Heart left ventricle (tissue), 16 donors: ENCODE data around the gene AHR. TPM values are rescaled to one million over a fixed set of nuclear protein-coding genes. Genes with fewer than 3 reads are reported as not detected.

Experiments
- ATAC-seq, 4 donors: fragments of 200-7000 bp; cut with Tn5 transposase; one replicate each; pipeline ENCODE4 v1.9.1; 2020 to 2022; ENCODE audit warnings: moderate library complexity in 4 of 4, mild to moderate bottlenecking in 3 of 4, moderate number of reproducible peaks in 1 of 4
- DNase-seq, 5 donors: peaks; one replicate each; pipeline ENCODE4 v3.0.0-alpha.2; 2020
- H3K27ac ChIP-seq, 12 donors: fragments of 200-600 bp; sonication (generic) in 4 of 12; one replicate each; pipeline versions ENCODE4 v1.5.0 to v1.8.0; 2016 to 2022; ENCODE audit warnings: mild to moderate bottlenecking in 2 of 12
- H3K27me3 ChIP-seq, 9 donors: fragments of 200-600 bp; sonication (generic) in 2 of 9; one replicate each; pipeline versions ENCODE4 v1.5.1 to v1.8.0; 2016 to 2022; ENCODE audit warnings: mild to moderate bottlenecking in 3 of 9
- H3K36me3 ChIP-seq, 9 donors: fragments of 200-600 bp; sonication (generic) in 2 of 9; one replicate each; pipeline versions ENCODE4 v1.5.0 to v1.8.0; 2018 to 2022; ENCODE audit warnings: mild to moderate bottlenecking in 2 of 9
- H3K4me1 ChIP-seq, 12 donors: fragments of 200-600 bp; sonication (generic) in 4 of 12; one replicate each; pipeline versions ENCODE4 v1.5.0 to v1.8.0; 2016 to 2022; ENCODE audit warnings: mild to moderate bottlenecking in 3 of 12
- H3K4me3 ChIP-seq, 12 donors: fragments of 200-600 bp; sonication (generic) in 4 of 12; one replicate each; pipeline versions ENCODE4 v1.5.0 to v1.8.0; 2017 to 2022; ENCODE audit warnings: mild to moderate bottlenecking in 9 of 12, moderate library complexity in 4 of 12
- H3K9me3 ChIP-seq, 12 donors: fragments of 200-600 bp; sonication (generic) in 4 of 12; one replicate each; pipeline versions ENCODE4 v1.5.0 to v1.8.0; 2016 to 2022; ENCODE audit warnings: mild to moderate bottlenecking in 1 of 12
- POLR2A ChIP-seq, 2 donors: fragments of 450-650 bp; IDR thresholded peaks; one replicate each; pipeline ENCODE4 v1.6.1; 2017; ENCODE audit warnings: antibody characterized with exemption in 2 of 2, mild to moderate bottlenecking in 2 of 2, moderate library complexity in 2 of 2
- WGBS, 4 donors: extraction: QIAGEN DNeasy Blood & Tissue Kit in 2 of 4; methylation state at CpG; one replicate each; pipeline versions ENCODE4 v1.1.5 to v1.1.7; 2013 to 2018; 5-methylcytosine and 5-hydroxymethylcytosine counted together
- intact Hi-C, 10 donors: fragments of 100-400 bp; cut with DNase I; formaldehyde crosslinking; loops; one replicate each; pipeline versions ENCODE4 v1.11.1 to v1.14.2; 2022
- polyA plus RNA-seq, 2 donors: library from polyadenylated mRNA; stranded (reverse); fragments of 200-250 nt; gene quantifications; one replicate each; pipeline ENCODE4 v1.2.3, GENCODE V29; 2013
- total RNA-seq, 9 donors: library from RNA; depleted of rRNA in 2 of 9; stranded (reverse); fragments of >200 nt in 2 of 9; fragmentation: NEBNext Ultra II Directional in 3 of 9; extraction: Animal tissue kit (Norgen Biotek cat#: 25700) in 3 of 9; gene quantifications; one replicate each; pipeline versions ENCODE4 v1.1.0 to v1.2.4, GENCODE V29; 2016 to 2023
- TF ChIP-seq, protein P1 (sequence below), 12 donors: fragments of 200-600 bp; sonication (generic) in 4 of 12; IDR thresholded peaks; one replicate each; pipeline versions ENCODE4 v1.5.0 to v1.8.0; 2018 to 2022; ENCODE audit warnings: antibody characterized with exemption in 12 of 12, mild to moderate bottlenecking in 5 of 12
- donor health status: ischemic (EF 13 %, LVEDD 7.1; RV severe dilation, severe dysfunction).
- donor health status: healthy with polysubstance abuse.
- donor health status: DM: no; HTN: yes; CAD: no.
- donor health status: DM: no; HTN: no; CAD: no.
- donor health status: ischemic (EF 25% LVEDD 6.9; RV normal size, moderate dysfunction).
- donor health status: ischemic (EF 25% LVEDD 5.7; RV mildly dilated, moderate dysfunction).
- donor health status: healthy.
- donor health status: DM: yes; HTN: yes; CAD: no.
- donor health status: ischemic (EF 35%, LVEDD 5.7; RV mildly dilated, moderate dysfunction).
- donor health status: nonischemic (EF 11% LVEDD 7.7; RV severe dilation, severe dysfunction).
- donor health status: DM: yes; HTN: yes; CAD: no.
- donor health status: PGD.
- donor health status: ischemic (EF 29% LVEDD 5.4; RV normal size, mild dysfunction).
- donor health status: nonischemic (EF 23%, LVEDD 6.1; RV moderate dilation, normal function).

AHR gene
- total and polyA plus RNA-seq, 11 donors, result 6.0 to 84.6 (median 40.8) TPM

GRCh38 chr7:17293481-17293880 lies 5.0 kb upstream of the AHR start:
- Histone ChIP-seq H3K4me3 (no peak overlapping the region), H3K27ac (peak overlapping the region in 6 of 12 donors; percentile 14 to 56 (median 17)), H3K27me3 (no peaks in the 10 kb centered on the region), H3K9me3 (no peaks in the 10 kb centered on the region), H3K36me3 (no peaks in the 10 kb centered on the region), H3K4me1 (peaks cover 0 to 33% (median 23%) of the 10 kb centered on the region in 12 donors)
- ATAC-seq, result no peak
- no peak for DNase-seq
- intact Hi-C loops, result loop anchor here in 2 of 10 donors (10.0 kb wide), 2 partner anchors 309 to 911 kb away; no protein-coding TSS in a partner anchor
- 62 to 73% (median 69%) methylated on average over 2 of the region's 2 CpGs for WGBS, 4 donors
- no peak for TF ChIP-seq POLR2A (IDR thresholded peaks at IDR 0.05)
- TF ChIP-seq, protein P1, sequence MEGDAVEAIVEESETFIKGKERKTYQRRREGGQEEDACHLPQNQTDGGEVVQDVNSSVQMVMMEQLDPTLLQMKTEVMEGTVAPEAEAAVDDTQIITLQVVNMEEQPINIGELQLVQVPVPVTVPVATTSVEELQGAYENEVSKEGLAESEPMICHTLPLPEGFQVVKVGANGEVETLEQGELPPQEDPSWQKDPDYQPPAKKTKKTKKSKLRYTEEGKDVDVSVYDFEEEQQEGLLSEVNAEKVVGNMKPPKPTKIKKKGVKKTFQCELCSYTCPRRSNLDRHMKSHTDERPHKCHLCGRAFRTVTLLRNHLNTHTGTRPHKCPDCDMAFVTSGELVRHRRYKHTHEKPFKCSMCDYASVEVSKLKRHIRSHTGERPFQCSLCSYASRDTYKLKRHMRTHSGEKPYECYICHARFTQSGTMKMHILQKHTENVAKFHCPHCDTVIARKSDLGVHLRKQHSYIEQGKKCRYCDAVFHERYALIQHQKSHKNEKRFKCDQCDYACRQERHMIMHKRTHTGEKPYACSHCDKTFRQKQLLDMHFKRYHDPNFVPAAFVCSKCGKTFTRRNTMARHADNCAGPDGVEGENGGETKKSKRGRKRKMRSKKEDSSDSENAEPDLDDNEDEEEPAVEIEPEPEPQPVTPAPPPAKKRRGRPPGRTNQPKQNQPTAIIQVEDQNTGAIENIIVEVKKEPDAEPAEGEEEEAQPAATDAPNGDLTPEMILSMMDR (IDR thresholded peaks at IDR 0.05), result no peak

GRCh38 chr7:17297243-17297642 lies 1.2 kb upstream of the AHR start:
- intact Hi-C loops, result loop anchor here in 5 of 10 donors (5.0 to 10.0 kb wide), 7 partner anchors 65 to 908 kb away; no protein-coding TSS in a partner anchor
- WGBS, 4 donors, result 9 to 30% (median 14%) methylated on average over 2 of the region's 2 CpGs
- Histone ChIP-seq H3K9me3 (no peaks in the 10 kb centered on the region), H3K36me3 (no peaks in the 10 kb centered on the region), H3K27ac (peak overlapping the region; percentile 30 to 98 (median 96)), H3K4me1 (peaks cover 3 to 34% (median 19%) of the 10 kb centered on the region in 12 donors), H3K4me3 (peak overlapping the region in 5 of 12 donors; percentile 5 to 98 (median 90)), H3K27me3 (no peaks in the 10 kb centered on the region)
- TF ChIP-seq POLR2A (IDR thresholded peaks at IDR 0.05), result no peak
- TF ChIP-seq, protein P1 (IDR thresholded peaks at IDR 0.05), result no peak
- ATAC-seq, result peak in 1 of 4 donors; percentile 16
- DNase-seq, result no peak

DNA sequence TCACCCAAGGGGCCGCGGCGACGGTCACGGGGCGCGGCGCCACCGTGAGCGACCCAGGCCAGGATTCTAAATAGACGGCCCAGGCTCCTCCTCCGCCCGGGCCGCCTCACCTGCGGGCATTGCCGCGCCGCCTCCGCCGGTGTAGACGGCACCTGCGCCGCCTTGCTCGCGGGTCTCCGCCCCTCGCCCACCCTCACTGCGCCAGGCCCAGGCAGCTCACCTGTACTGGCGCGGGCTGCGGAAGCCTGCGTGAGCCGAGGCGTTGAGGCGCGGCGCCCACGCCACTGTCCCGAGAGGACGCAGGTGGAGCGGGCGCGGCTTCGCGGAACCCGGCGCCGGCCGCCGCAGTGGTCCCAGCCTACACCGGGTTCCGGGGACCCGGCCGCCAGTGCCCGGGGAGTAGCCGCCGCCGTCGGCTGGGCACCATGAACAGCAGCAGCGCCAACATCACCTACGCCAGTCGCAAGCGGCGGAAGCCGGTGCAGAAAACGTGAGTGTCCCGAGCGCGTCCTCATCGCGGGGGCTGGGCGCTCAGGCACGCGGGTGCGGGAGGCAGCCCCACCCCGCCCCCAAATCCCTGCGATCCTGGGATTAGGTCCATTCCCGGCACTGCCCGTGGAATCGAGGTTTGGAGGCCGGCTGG lies 509 bp downstream of the AHR start:
- DNase-seq, result peak; percentile 48 to 74 (median 52)
- WGBS, 4 donors, result 0% methylated on average over 15 to 81 of the region's 81 CpGs
- peak overlapping the region; percentile 88 to 98 (median 96) for H3K27ac ChIP-seq
- peak overlapping the region; percentile 84 to 98 (median 92) for H3K4me3 ChIP-seq
- TF ChIP-seq, protein P1 (IDR thresholded peaks at IDR 0.05), result no peak
- no peak for TF ChIP-seq POLR2A (IDR thresholded peaks at IDR 0.05)
- no peaks in the 10 kb centered on the region for H3K27me3 ChIP-seq
- H3K9me3 ChIP-seq, result no peaks in the 10 kb centered on the region
- no peaks in the 10 kb centered on the region for H3K36me3 ChIP-seq
- intact Hi-C loops, result loop anchor here in 6 of 10 donors (2.0 to 10.0 kb wide), 8 partner anchors 67 to 906 kb away; no protein-coding TSS in a partner anchor
- ATAC-seq, result peak; percentile 13 to 62 (median 42)
- H3K4me1 ChIP-seq, result peaks cover 3 to 51% (median 27%) of the 10 kb centered on the region in 12 donors

DNA sequence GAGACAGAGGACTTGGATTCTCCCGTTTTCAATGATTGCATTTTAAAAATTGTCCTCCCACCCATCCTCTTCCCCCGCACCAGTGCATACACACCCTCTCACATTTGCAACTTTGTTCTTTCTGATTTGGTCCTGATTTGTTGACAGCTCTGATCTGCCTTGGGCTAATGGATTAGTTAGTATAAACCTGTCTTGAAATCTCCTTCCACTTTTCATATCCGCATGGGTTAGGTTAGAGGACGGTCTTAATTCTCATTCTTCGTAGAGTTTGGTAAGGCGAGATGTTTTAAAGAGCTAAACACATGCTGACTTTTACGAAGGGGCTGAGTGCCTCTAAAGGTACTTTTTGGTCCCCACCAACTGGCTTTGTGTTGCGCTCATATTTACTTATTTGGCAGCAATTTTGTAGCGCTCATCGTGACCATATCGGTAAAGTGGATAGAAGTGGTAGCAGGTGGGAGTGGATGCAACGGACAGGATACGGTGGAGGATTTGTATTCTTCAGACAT lies 1.1 kb downstream of the AHR start:
- Histone ChIP-seq H3K4me3 (peak overlapping the region; percentile 84 to 98 (median 92)), H3K9me3 (no peaks in the 10 kb centered on the region), H3K36me3 (no peaks in the 10 kb centered on the region), H3K27ac (peak overlapping the region; percentile 88 to 98 (median 96)), H3K27me3 (no peaks in the 10 kb centered on the region), H3K4me1 (peaks cover 3 to 56% (median 31%) of the 10 kb centered on the region in 12 donors)
- TF ChIP-seq POLR2A (IDR thresholded peaks at IDR 0.05), result no peak
- TF ChIP-seq, protein P1 (IDR thresholded peaks at IDR 0.05), result no peak
- 0% methylated on average over 13 of the region's 13 CpGs for WGBS, 4 donors
- intact Hi-C loops, result loop anchor here in 6 of 10 donors (2.0 to 10.0 kb wide), 8 partner anchors 67 to 905 kb away; no protein-coding TSS in a partner anchor
- ATAC-seq, result peak in 2 of 4 donors; percentile 3 to 8
- no peak for DNase-seq
